ENCODE results near the gene AMPH.

DNA sequence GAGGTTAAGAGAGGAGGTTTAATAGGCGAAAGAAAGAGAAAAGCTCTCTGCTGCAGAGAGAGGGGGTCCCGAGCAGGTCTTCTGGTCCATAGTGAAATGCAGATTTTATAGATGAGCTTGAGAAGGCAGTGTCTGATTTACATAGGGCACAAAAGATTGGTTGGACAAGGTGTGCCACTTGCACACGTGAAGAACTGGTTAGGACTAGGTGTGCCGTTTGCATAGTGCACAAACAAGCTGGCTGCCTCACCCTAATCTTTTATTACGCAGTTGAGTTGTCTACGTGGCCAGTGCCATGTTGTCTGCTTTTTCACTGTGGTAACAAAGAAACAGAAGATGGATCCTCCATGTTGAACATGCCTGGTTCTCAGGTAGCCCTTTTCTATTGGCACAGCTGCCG, 82.6 kb downstream of the AMPH start:
- TF ChIP-seq, protein P1, sequence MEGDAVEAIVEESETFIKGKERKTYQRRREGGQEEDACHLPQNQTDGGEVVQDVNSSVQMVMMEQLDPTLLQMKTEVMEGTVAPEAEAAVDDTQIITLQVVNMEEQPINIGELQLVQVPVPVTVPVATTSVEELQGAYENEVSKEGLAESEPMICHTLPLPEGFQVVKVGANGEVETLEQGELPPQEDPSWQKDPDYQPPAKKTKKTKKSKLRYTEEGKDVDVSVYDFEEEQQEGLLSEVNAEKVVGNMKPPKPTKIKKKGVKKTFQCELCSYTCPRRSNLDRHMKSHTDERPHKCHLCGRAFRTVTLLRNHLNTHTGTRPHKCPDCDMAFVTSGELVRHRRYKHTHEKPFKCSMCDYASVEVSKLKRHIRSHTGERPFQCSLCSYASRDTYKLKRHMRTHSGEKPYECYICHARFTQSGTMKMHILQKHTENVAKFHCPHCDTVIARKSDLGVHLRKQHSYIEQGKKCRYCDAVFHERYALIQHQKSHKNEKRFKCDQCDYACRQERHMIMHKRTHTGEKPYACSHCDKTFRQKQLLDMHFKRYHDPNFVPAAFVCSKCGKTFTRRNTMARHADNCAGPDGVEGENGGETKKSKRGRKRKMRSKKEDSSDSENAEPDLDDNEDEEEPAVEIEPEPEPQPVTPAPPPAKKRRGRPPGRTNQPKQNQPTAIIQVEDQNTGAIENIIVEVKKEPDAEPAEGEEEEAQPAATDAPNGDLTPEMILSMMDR (IDR thresholded peaks at IDR 0.05), result no peak
- TF ChIP-seq POLR2A (IDR thresholded peaks at IDR 0.05), result no peak

All from thyroid gland (tissue), 4 donors.